Left lobe of liver (tissue), 2 donors: ENCODE data around the gene SMYD3. TPM values are rescaled to one million over a fixed set of nuclear protein-coding genes. Genes with fewer than 3 reads are reported as not detected.

Source experiments
- ATAC-seq: fragments of 200-7000 bp; cut with Tn5 transposase; one replicate; pipeline ENCODE4 v1.9.1; 2020; ENCODE audit warnings: mild to moderate bottlenecking, moderate library complexity
- DNase-seq: peaks from one replicate; pipeline ENCODE4 v3.0.0-alpha.2; 2020; ENCODE audit warnings: low spot score
- total RNA-seq: library from RNA; stranded (reverse); gene quantifications from one replicate; pipeline ENCODE4 v1.2.1, GENCODE V29; 2021
- donor health status: DM: no; HTN: no; CAD: no; lungs with moderate emphysema.
- donor health status: DM: no; HTN: yes; CAD: no.

The SMYD3 gene
- total RNA-seq, 1 donor from 2014 or later, result 6.7 TPM

DNA sequence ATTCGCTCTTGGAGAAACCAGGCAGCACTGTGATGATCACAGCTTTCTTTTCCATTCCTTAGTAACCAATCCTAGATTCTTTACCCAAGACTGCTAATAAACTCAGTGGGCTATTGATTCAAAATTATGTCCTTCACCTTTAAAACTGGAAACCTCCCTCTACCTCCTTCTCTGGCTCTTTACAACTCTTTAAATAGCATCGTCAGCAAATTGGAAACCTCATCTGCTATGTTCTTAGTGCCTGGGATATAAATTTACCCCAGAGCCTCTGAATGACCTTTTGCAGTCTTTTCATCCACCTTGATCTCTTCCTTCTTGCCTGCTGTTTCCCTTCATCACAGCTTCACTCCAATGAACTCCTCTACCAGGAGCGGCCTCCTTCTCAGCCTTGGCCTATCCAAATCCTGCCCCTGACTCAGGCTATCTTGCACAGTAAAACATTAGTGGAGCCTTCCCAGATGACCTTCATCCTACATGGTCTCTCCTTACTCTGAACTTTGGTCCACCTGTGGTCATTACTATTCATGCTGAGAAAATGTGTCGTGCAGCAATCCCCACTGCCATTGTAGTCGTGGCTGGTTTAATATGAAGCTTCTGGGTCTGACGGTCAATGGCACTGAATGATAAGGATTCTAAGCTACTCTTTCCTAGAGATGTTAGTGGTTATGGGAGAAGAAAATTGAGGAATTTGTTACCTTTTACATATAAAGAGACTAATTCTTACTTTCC lies 644.1 kb downstream of the SMYD3 start:
- DNase-seq (no peak), ATAC-seq (no peak)

DNA sequence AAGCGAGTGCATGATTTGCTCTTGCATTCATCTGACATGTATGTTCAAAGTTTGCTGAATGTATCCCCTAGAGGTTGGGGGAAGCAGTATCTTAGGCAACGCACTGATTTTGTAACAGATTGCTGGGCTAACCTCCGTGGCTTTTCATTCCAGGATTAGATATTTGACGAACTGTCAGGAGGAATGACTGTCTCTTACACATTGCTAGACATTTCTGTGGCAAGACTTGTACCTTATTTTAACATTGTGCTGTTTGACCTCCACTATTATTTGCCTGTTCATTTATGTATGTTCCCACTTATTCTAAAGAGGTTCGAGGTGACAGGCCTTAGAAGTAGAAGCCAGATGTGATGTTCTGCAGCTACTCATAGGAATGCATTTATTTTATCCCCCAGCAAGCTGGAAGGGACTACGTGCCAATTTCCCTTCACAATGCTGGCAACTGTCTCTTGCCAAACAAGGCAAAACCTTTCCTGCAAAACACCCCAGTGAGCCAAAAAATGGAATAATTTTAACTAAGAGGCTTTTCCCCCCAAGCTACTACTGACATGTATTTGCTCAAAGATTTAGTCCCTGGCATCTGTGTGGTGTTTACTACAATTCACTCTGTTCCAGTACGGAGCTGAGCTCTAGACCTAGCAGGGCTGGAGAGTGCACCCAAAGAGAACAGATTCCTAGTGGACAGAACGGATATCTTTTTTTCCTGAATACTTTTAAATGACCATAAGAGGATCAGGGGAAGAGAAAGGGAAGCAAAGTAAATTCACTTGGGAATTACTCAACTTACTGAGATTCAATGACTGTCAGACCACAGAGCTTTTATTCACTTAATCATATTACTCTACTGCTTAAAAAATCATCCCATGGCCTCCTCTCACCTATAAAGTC lies 646.2 kb downstream of the SMYD3 start:
- ATAC-seq (no peak), DNase-seq (no peak)

DNA sequence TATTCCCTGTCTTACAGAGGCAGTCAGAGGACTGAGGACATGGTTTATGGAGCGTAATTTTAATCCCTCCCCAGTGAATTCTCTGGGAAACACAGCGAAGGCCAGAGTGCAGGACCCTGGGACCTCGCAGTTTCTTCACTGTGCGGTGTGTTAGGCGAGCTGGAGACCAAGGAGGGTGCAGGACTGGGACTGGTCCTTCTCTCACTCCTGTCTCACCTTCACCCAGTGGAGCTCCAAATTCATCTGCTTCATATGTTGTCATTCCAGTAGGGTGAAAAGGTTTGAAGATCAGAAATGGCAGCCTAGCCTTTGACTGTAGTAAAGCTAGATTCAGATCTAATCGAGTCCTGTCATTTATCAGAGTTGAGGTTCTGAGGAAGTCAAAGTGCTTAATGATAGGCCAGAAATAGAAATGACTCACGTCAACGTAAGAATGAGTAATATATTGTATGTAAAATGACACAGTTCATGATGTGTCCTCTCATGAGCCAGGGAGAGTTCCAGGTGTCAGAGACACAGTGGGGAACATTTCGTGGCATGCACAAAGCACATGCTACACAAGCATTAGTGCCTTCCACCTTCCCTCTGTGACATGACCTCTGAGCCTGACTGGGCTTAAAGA lies 647.5 kb downstream of the SMYD3 start:
- no peak for ATAC-seq
- DNase-seq, result no peak

DNA sequence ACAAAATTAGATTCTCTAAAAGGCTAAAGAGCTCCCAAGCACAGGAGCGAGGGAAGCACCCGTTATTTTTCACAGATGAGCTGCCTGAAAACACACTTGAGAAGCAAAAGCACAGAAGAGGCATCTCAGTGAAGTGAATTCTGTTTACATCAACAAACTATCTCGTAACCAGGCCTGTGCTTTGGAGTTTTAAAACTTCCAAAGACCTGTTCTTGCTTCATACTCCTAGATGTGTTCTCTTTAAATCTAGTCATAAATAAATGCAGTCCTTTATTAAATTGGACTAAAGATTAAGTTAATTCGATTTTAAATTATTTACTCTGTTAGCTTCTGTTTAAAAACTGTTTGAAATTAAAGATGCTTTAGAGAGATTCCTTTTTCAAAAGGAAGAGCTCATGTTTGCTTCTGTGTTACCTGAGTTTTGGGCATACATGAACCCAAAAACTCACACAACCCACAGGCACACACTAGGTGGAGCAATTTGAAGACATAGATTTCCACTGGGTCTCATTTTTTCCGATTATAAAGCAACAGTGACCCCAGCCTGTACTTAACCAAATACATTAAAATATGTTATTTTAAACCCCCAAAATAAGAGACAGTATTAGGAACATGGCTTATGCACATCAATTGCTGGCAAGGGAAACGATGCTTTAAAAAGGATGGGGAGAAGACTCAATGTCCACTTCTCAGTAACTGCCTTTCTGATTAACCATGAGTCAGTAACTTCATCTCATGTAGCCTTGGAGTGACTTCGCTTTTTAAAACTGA lies 648.2 kb downstream of the SMYD3 start:
- no peak for ATAC-seq
- DNase-seq, result no peak

DNA sequence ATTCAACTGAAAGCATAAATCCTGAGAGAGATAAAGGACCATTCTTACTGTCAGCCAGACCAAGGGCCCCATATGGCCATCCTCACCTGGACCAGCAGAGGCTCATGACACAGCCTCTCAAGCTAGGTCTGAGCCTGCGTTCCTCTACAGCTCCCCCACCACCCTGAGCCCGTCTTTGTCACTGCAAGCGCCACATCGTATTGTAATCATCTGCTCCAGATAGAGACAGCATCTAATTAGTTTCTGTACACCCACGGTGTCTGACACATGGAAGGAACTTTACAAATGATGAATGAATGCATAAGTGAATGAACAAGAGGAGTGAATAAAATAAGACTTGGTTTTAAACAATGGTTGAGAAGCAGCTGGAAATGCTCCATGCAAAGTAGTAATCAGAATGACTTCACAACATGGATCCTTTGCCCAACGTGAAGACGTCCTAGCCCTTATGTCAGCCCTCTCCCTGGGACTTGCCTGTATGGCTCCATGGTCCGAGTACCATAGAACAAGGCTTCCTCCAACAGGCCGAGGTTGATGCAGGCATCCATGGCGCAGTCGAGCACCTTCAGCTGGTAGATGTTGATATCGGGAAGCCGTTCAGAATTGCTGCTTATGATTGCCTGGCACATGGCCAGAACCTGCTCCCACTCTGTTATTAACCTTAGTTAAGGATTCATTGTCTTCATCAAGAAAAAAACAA lies 648.9 kb downstream of the SMYD3 start:
- DNase-seq (no peak), ATAC-seq (no peak)

DNA sequence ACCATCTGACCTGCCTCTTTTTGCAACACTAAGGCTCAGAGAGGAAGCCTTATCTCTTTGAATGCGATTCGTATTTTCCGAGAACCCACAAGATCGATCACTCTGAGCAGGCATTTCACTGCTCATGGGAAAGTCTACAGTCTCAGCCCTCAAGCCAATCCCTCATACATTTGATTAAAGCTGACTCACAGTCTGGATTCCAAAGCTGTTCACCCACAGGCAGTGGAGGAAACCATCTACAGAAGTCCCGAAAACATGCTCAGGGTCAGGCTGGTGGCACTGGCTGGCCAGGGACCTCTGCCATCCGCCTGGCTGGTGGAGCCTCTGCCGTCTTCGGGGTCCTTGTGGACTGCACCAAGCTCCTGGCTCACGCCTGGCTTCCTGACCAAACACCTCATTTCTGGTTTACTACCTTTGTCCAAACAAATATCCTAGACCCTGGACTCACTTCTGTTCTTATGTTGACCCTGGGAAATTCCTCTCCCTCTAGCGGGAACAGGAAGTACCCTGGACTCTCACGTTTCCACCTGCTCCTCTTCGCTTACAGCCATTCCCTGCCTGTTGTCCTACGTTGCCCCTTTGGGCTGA lies 650.0 kb downstream of the SMYD3 start:
- ATAC-seq (no peak), DNase-seq (no peak)

DNA sequence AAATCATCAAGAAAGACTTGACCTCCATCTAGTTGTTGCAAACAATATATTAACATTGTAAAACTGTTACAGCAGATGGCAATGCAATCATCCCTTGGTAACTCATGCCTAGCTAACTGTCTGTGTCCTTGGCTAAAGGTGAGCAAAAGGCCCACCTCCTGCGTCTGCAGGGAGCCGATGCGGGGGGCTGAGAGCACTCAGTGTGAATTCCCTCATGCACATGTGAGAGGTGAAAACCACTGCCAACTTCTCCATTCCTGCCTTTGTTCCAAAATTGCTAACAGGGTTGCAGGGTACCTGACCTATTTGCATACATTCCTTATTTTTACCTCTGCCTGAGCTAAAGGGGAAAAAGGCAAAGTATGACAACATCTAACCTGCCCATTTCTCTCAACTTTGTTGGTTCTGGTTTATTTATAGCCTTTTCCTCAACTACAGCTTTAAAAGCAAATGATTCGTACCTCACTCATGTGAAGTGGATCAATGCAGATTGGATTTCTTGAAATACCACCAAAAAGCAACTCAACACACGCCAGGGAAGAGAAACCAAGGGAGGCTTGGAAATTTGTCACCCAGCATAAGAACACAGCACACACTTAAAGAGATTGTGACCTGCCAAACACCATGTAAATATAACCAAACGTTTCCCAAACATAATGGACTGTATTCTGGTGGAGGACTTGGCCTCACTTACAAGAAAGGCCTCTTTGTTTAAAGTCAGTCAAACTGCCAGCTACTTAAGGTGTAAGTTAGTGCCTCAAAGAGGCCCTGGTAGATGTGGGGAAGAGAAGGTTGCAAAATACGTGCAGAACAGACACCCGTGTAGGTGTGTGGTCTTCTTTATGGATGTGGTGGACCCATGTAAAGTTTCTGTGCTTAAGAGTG lies 651.0 kb downstream of the SMYD3 start:
- ATAC-seq, result no peak
- DNase-seq, result no peak

DNA sequence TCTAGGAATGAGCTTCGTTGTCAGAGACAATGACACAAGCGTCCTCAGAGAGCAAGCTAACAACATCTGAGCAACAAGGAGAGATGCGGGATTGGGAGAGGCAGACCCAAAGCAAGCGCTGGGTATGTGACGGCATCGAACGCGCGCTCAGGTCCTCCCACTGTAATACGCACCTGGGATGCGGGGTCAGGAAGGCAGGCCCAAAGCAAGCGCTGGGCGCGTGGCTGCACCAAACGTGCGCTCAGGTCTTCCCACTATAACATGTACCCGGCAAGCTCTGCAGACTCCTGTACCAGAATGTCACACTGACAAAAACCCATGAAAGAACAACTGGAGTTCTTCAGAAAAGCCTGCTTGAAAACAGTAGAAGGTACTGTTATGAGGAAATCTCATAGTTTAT lies 653.8 kb downstream of the SMYD3 start:
- no peak for ATAC-seq
- DNase-seq, result no peak

DNA sequence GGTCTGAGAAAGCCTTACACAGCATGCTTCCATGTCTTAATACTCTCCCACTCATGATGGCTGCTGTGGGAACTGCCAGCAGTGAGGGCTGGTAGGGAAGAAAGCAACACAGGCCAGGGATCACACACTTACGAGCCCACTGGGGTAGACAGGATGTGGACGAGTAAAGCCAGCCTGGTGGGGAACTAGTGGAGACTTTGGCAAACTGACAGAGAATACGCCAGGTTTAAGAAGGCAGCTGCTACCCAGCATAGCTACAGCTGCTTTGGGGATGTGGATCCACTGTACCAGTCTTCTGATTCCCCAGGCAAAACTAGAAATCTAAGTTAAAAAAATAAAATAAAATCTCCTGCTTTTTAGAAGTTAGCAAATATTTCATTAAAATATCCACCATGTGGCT lies 664.0 kb downstream of the SMYD3 start:
- ATAC-seq (no peak), DNase-seq (no peak)

DNA sequence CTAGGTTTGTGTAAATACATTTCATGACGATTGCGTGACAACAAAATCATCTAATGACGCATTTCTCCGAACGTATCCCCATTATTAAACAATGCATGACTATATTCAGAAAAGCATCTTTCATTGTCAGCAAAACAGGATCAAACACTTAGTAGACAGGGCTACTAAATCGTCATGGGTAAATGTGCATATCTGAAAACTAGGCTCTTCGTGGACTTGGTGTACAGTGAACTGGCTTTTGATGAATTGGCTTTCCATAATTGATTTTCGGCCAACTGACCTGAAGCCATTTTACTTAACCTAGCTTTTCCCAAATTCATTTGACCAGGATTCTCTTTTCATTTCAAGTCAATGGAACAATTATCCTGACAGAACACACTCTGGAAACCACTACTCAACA lies 665.0 kb downstream of the SMYD3 start:
- ATAC-seq, result no peak

DNA sequence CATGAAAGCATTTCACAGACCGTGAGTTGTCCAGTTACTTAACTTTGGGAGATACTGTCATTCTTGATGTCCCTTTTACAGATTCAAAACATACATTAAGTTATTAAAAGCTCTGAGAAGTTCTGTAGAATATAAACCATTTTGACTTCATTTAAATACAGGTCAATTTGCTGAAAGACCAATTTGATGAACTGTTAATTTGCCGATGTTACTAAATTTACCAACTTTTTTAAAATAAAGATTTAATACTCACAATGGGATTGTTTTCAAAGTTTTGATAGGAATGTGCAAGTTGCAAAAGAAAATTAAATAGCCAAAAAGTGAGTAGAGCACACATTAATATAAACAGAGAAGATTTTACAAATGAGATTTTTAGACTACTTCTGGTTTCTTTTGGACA lies 666.1 kb downstream of the SMYD3 start:
- DNase-seq (no peak), ATAC-seq (no peak)

More for the DNA sequence above, 665.0 kb downstream of the SMYD3 start:
- no peak for DNase-seq

DNA sequence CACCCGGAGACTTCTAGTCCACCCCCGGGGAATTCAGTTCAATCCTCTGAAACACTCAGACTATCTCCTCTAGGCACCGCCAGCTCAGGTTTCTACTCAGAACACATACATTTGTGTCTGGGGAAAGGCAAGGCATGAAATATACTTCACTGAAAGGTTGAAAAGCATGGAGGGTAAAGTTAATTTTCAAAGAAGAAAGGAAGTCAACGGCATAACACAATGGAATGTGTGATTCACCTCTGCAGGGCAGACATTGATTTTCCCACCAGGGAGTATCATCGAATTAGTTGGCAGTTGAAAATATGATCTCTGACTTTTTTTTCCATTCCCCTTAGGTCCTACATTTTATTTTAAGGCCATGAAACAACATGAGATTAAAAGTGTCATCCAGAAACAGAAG lies 669.4 kb downstream of the SMYD3 start:
- no peak for DNase-seq
- no peak for ATAC-seq

DNA sequence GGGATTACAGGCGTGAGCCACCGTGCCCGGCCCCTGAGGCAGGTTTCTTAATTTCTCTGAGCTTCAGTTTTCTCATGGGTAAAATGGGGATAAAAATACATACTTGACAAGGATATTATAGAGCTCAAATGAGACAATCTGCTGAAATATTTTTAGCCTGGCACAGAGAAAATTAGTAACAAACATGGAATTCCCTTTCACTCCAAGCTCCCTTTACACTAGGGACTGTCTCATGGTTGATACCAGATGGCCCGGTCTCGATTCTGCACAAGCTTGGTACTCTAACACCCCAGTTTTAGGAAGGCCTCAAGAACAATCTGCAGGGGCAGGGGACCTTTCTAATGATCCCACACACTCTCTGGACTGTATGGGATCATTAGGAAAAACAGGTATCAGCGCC lies 671.7 kb downstream of the SMYD3 start:
- ATAC-seq, result no peak
- DNase-seq, result no peak

DNA sequence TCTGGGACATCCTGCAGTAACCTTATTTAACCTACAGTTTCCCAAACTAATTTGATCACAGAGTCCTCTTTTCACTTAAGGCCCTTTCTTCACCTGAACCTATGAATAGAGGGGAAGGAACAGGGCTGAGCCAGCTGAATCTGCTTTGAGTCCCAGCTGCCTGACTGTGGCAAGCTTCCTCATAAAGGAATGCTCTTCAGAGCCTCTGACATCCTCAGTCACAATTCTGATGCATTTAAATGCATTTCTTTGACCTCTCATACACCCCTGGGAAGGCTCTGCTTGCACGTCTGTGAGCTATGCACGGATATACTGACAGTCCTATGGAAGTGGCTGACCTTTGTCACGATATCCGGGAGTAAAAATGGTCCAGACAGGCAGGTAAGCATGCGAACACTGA lies 673.1 kb downstream of the SMYD3 start:
- ATAC-seq (no peak), DNase-seq (no peak)

DNA sequence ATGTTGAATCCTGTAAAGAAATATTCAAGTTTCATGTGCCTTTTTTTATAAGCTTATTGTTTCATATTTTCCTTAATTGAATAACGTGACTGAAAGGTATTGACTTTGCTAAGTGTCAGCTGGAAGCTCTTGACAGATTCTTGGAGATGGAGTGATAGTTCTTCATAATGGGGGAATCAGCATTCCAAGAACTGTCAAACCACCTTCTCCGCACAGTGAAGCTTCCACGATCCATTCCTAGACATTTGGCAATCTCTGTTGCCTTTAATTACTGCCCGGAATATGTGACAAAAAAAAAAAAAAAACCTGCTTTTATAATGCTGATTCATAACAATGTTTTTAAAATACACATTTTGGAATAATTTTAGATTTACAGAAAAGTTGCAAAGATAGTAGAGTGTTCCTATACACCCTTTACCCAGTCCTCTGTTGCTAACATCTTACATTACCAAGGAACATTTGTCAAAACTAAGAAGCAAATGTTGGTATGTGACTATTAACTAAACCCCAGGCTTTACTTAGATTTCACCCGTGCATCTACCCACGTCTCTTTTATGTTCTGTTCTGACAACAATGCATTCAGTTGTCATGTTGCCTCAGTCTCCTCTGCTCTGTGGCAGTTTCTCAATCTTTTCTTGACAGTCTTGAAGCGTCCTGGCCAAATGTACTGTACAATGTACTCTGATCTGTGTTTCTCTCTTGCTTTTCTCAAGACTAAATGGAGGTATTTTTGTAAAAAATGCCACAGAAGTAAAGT lies 674.1 kb downstream of the SMYD3 start:
- ATAC-seq (no peak), DNase-seq (no peak)

DNA sequence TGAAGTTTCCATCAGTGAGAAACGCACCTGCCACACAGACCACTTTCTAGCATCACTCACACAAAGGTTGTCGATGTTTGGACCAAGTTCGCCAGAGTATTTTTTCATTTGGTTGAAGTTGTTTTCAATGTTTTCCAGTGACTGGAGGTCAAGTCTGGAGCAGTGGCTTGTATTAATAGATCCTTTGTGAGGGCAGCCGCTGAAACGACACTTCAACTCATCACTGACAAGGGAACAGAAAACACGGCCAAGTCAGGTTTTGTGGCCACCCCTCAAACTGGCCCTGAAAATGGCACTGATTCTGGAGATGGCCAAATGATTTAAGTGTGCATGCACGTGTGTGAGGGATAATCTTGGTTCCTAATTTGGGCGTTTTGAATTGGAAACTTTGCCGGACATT lies 675.6 kb downstream of the SMYD3 start:
- DNase-seq (no peak), ATAC-seq (no peak)

DNA sequence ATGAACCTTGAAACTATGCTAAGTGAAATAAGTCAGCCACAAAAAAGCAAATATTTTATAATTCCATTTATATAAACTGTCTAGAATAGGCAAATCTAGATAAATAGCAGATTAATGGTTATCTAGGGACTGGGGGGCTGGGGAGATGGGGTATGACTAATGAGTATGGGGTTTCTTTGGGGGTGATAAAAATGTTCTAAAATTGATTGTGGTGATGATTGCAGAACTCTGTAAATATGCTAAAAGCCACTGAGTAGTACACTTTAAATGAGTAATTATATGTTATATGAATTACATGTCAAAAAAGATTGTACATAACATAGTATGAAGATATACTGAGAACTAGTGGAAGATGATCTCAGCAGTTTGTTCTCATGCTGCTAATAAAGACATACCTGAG lies 677.3 kb downstream of the SMYD3 start:
- no peak for ATAC-seq
- no peak for DNase-seq

DNA sequence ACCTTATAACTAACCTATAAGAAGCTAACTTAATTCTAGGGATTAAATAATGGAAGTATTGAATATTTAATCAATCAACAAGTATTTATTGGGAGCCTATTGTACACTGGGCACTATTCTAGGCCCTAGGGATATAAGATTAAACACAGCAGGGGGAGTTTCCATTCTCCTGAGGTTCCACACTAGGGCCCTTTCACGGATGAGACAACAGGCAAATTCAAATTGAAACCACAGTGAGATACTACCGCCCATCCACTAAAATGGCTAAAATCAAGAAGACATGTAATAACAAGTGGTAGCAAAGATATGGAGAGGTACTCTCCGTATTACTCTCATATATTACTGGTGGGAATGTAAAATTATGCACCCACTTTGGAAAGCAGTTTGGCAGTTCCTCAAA lies 677.9 kb downstream of the SMYD3 start:
- DNase-seq (no peak), ATAC-seq (no peak)
